Measurements from ENCODE around the gene PIMREG.

Gene PIMREG

DNA sequence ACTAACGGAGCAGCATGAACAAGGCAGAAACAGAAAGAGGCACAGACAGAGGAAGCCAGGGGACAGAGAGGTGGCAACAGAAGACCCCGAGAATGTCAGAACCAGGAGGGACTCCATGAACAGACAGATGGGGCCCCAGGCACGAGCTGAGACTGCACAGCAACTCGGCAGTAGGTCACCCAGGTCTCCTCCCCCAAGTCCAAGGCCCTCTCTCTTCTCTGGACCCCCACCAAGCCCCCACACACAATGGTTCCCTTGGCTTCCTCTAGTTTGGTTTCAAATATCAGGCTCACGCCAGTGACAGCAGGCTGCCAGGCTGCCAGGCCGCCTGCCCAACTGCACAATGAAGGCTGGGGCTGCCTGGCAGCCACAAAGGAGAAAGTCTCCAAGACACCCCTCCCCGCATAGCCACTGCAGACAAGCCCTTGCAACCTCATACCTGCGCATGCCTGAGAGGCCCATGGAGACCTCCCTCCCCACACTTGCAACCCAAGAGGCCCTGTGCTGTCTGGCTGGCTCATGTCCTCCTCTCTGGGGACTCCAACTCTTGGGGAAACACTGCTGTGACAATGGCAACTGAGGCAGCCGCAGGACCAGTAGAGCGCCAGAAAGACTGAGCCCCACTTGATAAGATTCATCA, 54.8 kb downstream of the PIMREG start:
- no peak for DNase-seq (ENCODE audit: low read depth in 3 of 3)
